GM12873 (cell line): Measurements from ENCODE around the gene WDPCP.

Experiments used
- CTCF ChIP-seq: IDR thresholded peaks from 2 replicates; pipeline ENCODE4 v1.5.1; 2012; ENCODE audit warnings: low read depth, mild to moderate bottlenecking, moderate library complexity, low read length, control low read depth; ENCODE audit not compliant: insufficient read depth; ENCODE audit errors: missing control alignments

Gene WDPCP

GRCh38 chr2:63588385-63589147 is at the start of gene WDPCP, which contains the start of gene MDH1:
Gene WDPCP, minus strand, starts transcription at chr2:63588477. Its CDS starts 206 bp downstream, at chr2:63588271.
Gene MDH1, plus strand, starts transcription at chr2:63588963. Its CDS starts 81 bp downstream, at chr2:63589044.
- no peak for TF ChIP-seq CTCF

- TF ChIP-seq CTCF, result no peak
Measured at GRCh38 chr2:63632382-63632781, 44.1 kb upstream of the WDPCP start.

GRCh38 chr2:63631501-63631900 is 43.2 kb upstream of the WDPCP start:
- TF ChIP-seq CTCF, result no peak

- TF ChIP-seq CTCF, result no peak
Measured at GRCh38 chr2:63628403-63628942, 40.2 kb upstream of the WDPCP start.

- no peak for TF ChIP-seq CTCF
Measured at GRCh38 chr2:63627866-63628265, 39.6 kb upstream of the WDPCP start.

GRCh38 chr2:63622751-63623150 is 34.5 kb upstream of the WDPCP start:
- no peak for TF ChIP-seq CTCF

GRCh38 chr2:63619328-63619727 is 31.1 kb upstream of the WDPCP start:
- no peak for TF ChIP-seq CTCF
